ENCODE results near the gene SAPCD2.
A peak's percentile ranks its signal among the peaks of the same experiment; 100 is the strongest.

DNA sequence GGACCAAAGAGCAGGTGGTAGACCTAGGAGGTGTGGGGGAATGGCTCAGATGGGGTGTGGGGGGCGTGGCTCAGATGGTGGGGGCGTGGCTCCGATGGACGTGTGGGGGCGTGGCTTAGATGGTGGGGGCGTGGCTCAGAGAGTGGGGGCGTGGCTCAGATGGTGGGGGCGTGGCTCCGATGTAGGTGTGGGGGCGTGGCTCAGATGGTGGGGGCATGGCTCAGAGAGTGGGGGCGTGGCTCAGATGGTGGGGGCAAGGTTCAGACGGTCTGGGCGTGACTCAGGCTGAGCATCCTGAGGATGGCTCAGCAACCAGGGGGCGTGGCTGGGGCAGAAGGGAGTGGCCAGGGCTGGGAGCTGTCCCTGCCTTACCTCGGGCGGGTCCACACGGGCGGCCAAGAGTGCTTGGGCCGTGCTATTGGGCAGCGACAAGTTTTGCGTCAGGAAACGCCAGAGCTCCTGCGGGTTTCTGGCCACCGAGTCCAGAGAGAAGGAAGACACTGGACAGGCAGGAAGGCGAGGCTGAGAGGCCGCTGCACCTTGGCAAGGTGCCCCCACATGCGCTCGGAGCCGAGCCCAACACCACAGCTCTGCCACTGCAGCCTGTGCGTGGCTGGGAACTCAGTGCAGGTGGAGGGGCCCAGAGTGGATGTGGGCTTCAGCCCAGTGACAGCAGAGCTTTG, 48.2 kb downstream of the SAPCD2 start:
- TF ChIP-seq, protein P1, sequence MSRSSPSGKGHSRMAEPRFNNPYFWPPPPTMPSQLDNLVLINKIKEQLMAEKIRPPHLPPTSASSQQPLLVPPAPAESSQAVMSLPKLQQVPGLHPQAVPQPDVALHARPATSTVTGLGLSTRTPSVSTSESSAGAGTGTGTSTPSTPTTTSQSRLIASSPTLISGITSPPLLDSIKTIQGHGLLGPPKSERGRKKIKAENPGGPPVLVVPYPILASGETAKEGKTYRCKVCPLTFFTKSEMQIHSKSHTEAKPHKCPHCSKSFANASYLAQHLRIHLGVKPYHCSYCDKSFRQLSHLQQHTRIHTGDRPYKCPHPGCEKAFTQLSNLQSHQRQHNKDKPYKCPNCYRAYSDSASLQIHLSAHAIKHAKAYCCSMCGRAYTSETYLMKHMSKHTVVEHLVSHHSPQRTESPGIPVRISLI (tag by site-specific recombination; IDR thresholded peaks at IDR 0.05), result no peak
- TF ChIP-seq KLF9 (tag by site-specific recombination; IDR thresholded peaks at IDR 0.05; ENCODE audit: low read depth) (peak; percentile 99), HOXD13 (CRISPR knock-in tag; IDR thresholded peaks at IDR 0.05; ENCODE audit: borderline replicate concordance) (no peak), ZNF37A (tag by site-specific recombination; IDR thresholded peaks at IDR 0.05) (no peak), ZNF175 (tag by site-specific recombination; IDR thresholded peaks at IDR 0.05) (no peak), GFI1B (tag by site-specific recombination; IDR thresholded peaks at IDR 0.05) (no peak), ZNF121 (tag by site-specific recombination; IDR thresholded peaks at IDR 0.05) (no peak), ZNF792 (tag by site-specific recombination; IDR thresholded peaks at IDR 0.05) (no peak)
- TF ChIP-seq, protein P2, sequence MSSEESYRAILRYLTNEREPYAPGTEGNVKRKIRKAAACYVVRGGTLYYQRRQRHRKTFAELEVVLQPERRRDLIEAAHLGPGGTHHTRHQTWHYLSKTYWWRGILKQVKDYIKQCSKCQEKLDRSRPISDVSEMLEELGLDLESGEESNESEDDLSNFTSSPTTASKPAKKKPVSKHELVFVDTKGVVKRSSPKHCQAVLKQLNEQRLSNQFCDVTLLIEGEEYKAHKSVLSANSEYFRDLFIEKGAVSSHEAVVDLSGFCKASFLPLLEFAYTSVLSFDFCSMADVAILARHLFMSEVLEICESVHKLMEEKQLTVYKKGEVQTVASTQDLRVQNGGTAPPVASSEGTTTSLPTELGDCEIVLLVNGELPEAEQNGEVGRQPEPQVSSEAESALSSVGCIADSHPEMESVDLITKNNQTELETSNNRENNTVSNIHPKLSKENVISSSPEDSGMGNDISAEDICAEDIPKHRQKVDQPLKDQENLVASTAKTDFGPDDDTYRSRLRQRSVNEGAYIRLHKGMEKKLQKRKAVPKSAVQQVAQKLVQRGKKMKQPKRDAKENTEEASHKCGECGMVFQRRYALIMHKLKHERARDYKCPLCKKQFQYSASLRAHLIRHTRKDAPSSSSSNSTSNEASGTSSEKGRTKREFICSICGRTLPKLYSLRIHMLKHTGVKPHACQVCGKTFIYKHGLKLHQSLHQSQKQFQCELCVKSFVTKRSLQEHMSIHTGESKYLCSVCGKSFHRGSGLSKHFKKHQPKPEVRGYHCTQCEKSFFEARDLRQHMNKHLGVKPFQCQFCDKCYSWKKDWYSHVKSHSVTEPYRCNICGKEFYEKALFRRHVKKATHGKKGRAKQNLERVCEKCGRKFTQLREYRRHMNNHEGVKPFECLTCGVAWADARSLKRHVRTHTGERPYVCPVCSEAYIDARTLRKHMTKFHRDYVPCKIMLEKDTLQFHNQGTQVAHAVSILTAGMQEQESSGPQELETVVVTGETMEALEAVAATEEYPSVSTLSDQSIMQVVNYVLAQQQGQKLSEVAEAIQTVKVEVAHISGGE (tag by site-specific recombination; conservative IDR thresholded peaks at IDR 0.05; ENCODE audit: low read depth), result no peak
- TF ChIP-seq, protein P3, sequence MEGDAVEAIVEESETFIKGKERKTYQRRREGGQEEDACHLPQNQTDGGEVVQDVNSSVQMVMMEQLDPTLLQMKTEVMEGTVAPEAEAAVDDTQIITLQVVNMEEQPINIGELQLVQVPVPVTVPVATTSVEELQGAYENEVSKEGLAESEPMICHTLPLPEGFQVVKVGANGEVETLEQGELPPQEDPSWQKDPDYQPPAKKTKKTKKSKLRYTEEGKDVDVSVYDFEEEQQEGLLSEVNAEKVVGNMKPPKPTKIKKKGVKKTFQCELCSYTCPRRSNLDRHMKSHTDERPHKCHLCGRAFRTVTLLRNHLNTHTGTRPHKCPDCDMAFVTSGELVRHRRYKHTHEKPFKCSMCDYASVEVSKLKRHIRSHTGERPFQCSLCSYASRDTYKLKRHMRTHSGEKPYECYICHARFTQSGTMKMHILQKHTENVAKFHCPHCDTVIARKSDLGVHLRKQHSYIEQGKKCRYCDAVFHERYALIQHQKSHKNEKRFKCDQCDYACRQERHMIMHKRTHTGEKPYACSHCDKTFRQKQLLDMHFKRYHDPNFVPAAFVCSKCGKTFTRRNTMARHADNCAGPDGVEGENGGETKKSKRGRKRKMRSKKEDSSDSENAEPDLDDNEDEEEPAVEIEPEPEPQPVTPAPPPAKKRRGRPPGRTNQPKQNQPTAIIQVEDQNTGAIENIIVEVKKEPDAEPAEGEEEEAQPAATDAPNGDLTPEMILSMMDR (tag by site-specific recombination; IDR thresholded peaks at IDR 0.05), result no peak
- TF ChIP-seq, protein P4, sequence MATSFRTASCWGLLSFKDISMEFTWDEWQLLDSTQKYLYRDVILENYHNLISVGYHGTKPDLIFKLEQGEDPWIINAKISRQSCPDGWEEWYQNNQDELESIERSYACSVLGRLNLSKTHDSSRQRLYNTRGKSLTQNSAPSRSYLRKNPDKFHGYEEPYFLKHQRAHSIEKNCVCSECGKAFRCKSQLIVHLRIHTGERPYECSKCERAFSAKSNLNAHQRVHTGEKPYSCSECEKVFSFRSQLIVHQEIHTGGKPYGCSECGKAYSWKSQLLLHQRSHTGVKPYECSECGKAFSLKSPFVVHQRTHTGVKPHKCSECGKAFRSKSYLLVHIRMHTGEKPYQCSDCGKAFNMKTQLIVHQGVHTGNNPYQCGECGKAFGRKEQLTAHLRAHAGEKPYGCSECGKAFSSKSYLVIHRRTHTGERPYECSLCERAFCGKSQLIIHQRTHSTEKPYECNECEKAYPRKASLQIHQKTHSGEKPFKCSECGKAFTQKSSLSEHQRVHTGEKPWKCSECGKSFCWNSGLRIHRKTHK (tag by site-specific recombination; IDR thresholded peaks at IDR 0.05), result no peak
- TF ChIP-seq, protein P5, sequence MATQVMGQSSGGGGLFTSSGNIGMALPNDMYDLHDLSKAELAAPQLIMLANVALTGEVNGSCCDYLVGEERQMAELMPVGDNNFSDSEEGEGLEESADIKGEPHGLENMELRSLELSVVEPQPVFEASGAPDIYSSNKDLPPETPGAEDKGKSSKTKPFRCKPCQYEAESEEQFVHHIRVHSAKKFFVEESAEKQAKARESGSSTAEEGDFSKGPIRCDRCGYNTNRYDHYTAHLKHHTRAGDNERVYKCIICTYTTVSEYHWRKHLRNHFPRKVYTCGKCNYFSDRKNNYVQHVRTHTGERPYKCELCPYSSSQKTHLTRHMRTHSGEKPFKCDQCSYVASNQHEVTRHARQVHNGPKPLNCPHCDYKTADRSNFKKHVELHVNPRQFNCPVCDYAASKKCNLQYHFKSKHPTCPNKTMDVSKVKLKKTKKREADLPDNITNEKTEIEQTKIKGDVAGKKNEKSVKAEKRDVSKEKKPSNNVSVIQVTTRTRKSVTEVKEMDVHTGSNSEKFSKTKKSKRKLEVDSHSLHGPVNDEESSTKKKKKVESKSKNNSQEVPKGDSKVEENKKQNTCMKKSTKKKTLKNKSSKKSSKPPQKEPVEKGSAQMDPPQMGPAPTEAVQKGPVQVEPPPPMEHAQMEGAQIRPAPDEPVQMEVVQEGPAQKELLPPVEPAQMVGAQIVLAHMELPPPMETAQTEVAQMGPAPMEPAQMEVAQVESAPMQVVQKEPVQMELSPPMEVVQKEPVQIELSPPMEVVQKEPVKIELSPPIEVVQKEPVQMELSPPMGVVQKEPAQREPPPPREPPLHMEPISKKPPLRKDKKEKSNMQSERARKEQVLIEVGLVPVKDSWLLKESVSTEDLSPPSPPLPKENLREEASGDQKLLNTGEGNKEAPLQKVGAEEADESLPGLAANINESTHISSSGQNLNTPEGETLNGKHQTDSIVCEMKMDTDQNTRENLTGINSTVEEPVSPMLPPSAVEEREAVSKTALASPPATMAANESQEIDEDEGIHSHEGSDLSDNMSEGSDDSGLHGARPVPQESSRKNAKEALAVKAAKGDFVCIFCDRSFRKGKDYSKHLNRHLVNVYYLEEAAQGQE (tag by site-specific recombination; IDR thresholded peaks at IDR 0.05), result peak; percentile 74
- TF ChIP-seq, protein P6, sequence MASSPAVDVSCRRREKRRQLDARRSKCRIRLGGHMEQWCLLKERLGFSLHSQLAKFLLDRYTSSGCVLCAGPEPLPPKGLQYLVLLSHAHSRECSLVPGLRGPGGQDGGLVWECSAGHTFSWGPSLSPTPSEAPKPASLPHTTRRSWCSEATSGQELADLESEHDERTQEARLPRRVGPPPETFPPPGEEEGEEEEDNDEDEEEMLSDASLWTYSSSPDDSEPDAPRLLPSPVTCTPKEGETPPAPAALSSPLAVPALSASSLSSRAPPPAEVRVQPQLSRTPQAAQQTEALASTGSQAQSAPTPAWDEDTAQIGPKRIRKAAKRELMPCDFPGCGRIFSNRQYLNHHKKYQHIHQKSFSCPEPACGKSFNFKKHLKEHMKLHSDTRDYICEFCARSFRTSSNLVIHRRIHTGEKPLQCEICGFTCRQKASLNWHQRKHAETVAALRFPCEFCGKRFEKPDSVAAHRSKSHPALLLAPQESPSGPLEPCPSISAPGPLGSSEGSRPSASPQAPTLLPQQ (tag by site-specific recombination; IDR thresholded peaks at IDR 0.05), result peak; percentile 52; the same call in 1 of the 2 replicates
